Mammary epithelial cell (primary cell): ENCODE measurements around the gene PFDN1.

ENCODE experiments used
- EZH2 ChIP-seq: IDR thresholded peaks from 2 replicates; pipeline ENCODE4 v1.6.1; 2012; ENCODE audit warnings: low read length, inconsistent platforms, borderline replicate concordance
- TF ChIP-seq, protein P1 (sequence below), 2 donors: IDR thresholded peaks in 1 of 2; conservative IDR thresholded peaks in 1 of 2; 2 replicates each; pipeline ENCODE4 v1.5.1; 2011 to 2012; ENCODE audit warnings: inconsistent platforms in 2 of 2, low read length in 2 of 2, mild to moderate bottlenecking in 2 of 2, control low read depth in 1 of 2, low read depth in 1 of 2; ENCODE audit not compliant: insufficient read depth in 1 of 2; ENCODE audit errors: extremely low read depth in 1 of 2

DNA sequence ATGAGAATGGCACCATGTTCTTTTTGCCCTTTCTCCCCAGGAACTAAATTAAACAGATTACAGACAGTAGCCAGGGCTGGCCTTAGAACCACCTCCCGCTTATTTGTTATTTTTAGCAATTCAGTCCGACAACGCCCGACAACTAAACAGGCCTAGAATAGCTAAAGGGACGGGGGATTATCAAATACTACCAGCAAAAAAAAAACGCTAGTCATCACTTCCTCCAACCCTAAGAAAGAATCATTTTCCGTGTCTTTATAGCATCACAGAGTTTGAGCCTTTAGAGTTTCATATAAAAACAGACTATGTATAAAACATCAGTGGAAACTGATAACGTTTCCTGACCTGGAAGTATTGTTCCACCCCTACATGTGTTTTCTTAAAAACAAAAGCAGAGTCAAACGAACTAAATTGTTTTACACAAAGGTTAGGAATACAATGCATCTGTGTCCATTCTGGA lies 35.3 kb downstream of the PFDN1 start:
- no peak for TF ChIP-seq EZH2
- TF ChIP-seq, protein P1, sequence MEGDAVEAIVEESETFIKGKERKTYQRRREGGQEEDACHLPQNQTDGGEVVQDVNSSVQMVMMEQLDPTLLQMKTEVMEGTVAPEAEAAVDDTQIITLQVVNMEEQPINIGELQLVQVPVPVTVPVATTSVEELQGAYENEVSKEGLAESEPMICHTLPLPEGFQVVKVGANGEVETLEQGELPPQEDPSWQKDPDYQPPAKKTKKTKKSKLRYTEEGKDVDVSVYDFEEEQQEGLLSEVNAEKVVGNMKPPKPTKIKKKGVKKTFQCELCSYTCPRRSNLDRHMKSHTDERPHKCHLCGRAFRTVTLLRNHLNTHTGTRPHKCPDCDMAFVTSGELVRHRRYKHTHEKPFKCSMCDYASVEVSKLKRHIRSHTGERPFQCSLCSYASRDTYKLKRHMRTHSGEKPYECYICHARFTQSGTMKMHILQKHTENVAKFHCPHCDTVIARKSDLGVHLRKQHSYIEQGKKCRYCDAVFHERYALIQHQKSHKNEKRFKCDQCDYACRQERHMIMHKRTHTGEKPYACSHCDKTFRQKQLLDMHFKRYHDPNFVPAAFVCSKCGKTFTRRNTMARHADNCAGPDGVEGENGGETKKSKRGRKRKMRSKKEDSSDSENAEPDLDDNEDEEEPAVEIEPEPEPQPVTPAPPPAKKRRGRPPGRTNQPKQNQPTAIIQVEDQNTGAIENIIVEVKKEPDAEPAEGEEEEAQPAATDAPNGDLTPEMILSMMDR (conservative IDR thresholded peaks at IDR 0.05 in 1 of 2, IDR thresholded peaks at IDR 0.05 in 1 of 2; ENCODE audit: extremely low read depth in 1 of 2, insufficient read depth in 1 of 2, low read depth in 1 of 2, low read length in 2 of 2) = no peak
